ENCODE data around the gene IGSF21. TPM values are rescaled to one million over a fixed set of nuclear protein-coding genes. Genes with fewer than 3 reads are reported as not detected.

Gene IGSF21
- total RNA-seq, 1 experiment from 2014 or later: 5.2 TPM

DNA sequence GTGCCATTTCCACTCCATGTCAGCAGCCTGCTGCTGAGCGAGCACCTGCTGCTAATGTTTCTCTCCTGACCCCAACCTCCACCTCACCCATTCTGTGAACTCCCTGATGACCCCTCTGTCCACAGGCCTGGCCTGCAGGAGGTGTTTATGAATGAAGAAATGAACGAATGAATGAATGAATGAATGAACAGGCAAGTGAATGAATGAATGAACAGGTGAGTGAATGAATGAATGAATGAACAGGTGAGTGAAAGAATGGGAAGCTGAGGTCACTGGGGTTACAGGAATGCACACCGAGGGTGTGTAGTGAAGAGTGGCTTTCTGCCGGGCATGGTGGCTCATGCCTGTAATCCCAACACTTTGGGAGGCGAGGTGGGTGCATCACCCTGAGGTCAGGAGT is 173.4 kb downstream of the IGSF21 start:
- no peaks in the 10 kb centered on the region for H3K27me3 Mint-ChIP-seq (ENCODE audit: low read depth)
- 0 out of 7 replicates have a peak, but pooled peaks cover 0 to 2% (median 0%) of the 10 kb centered on the region in 3 experiments for H3K36me3 Mint-ChIP-seq (ENCODE audit: insufficient read depth in 1 of 3, low read depth in 3 of 3)
- no peak overlapping the region for H4K8ac ChIP-seq (replicated peaks; ENCODE audit: insufficient read length, low read depth, low read length)
- H3K9ac ChIP-seq (ENCODE audit: extremely low read depth, insufficient read length, low read length): no peak overlapping the region
- no peak overlapping the region for H3K27ac ChIP-seq (ENCODE audit: insufficient read length, low read depth, low read length)
- TF ChIP-seq, protein P1, sequence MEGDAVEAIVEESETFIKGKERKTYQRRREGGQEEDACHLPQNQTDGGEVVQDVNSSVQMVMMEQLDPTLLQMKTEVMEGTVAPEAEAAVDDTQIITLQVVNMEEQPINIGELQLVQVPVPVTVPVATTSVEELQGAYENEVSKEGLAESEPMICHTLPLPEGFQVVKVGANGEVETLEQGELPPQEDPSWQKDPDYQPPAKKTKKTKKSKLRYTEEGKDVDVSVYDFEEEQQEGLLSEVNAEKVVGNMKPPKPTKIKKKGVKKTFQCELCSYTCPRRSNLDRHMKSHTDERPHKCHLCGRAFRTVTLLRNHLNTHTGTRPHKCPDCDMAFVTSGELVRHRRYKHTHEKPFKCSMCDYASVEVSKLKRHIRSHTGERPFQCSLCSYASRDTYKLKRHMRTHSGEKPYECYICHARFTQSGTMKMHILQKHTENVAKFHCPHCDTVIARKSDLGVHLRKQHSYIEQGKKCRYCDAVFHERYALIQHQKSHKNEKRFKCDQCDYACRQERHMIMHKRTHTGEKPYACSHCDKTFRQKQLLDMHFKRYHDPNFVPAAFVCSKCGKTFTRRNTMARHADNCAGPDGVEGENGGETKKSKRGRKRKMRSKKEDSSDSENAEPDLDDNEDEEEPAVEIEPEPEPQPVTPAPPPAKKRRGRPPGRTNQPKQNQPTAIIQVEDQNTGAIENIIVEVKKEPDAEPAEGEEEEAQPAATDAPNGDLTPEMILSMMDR (conservative IDR thresholded peaks at IDR 0.05): no peak
- H3K9me3 ChIP-seq (ENCODE audit: control insufficient read depth, low read depth, low read length): no peaks in the 10 kb centered on the region
- no CpG with 5 or more reads among the region's 5 CpGs for WGBS (ENCODE audit: extremely low coverage, insufficient read length, low lambda C conversion rate)
- no peak overlapping the region for H2AK5ac ChIP-seq (ENCODE audit: insufficient read length, low read length)
- H3K18ac ChIP-seq (ENCODE audit: insufficient read length, low read depth, low read length): no peak overlapping the region
- no peak overlapping the region for H2BK12ac ChIP-seq (ENCODE audit: insufficient read length, low read depth, low read length)
- H4K20me1 ChIP-seq (ENCODE audit: control insufficient read depth, insufficient read depth, insufficient read length): no peaks in the 10 kb centered on the region
- H3K4me2 ChIP-seq (ENCODE audit: insufficient read depth, insufficient read length, low read length): no peak overlapping the region
- no peak for DNase-seq
- H3K27ac Mint-ChIP-seq: no peak overlapping the region; a peak in 1 of 7 replicates
- no peak overlapping the region for H2BK20ac ChIP-seq (ENCODE audit: low read depth, low read length, poor library complexity, severe bottlenecking)
- peaks cover 16% of the 10 kb centered on the region for H3K4me1 ChIP-seq (ENCODE audit: insufficient read depth, low read length)
- no peak overlapping the region for H3K23ac ChIP-seq (ENCODE audit: insufficient read length, low read depth, low read length)
- H3K56ac ChIP-seq (ENCODE audit: insufficient read length, low read depth, low read length): no peak overlapping the region
- no peak overlapping the region for H3K4ac ChIP-seq (ENCODE audit: low read depth, low read length)
- no peaks in the 10 kb centered on the region for H3K9me3 Mint-ChIP-seq
- no peaks in the 10 kb centered on the region for H3K79me2 ChIP-seq (ENCODE audit: insufficient read depth, low read length)
- H3K79me1 ChIP-seq (ENCODE audit: insufficient read depth, low read depth, low read length, poor library complexity, severe bottlenecking): no peaks in the 10 kb centered on the region
- H3K4me3 Mint-ChIP-seq: no peak overlapping the region
- H3K4me1 Mint-ChIP-seq: peaks cover 65 to 74% of the 10 kb centered on the region in 2 experiments
- no peak overlapping the region for H2BK5ac ChIP-seq (ENCODE audit: insufficient read length, low read length)
- H2BK120ac ChIP-seq (ENCODE audit: low read depth, low read length, poor library complexity, severe bottlenecking): no peak overlapping the region
- no peak overlapping the region for H2BK15ac ChIP-seq (ENCODE audit: low read depth, low read length)
- no peak overlapping the region for H3T11ph ChIP-seq (ENCODE audit: low read length)
- H4K91ac ChIP-seq (ENCODE audit: insufficient read length, low read depth, low read length): no peak overlapping the region
- H3K27me3 ChIP-seq (ENCODE audit: insufficient read depth, low read length): no peaks in the 10 kb centered on the region
- H4K5ac ChIP-seq (ENCODE audit: insufficient read length, low read depth, low read length): no peak overlapping the region
- no peak overlapping the region for H3K14ac ChIP-seq (ENCODE audit: insufficient read depth, low read length)
- no peaks in the 10 kb centered on the region for H3K23me2 ChIP-seq (ENCODE audit: insufficient read length, low read depth, low read length, poor library complexity, severe bottlenecking)
- H2AFZ ChIP-seq (ENCODE audit: low read length): no peak overlapping the region

Measured in H9 (cell line).